Right atrium auricular region (tissue), 2 donors: ENCODE measurements around the gene CLEC16A. TPM values are rescaled to one million over a fixed set of nuclear protein-coding genes. Genes with fewer than 3 reads are reported as not detected.

Experiments
- DNase-seq: peaks from one replicate; pipeline ENCODE4 v3.0.0-alpha.2; 2019; ENCODE audit warnings: low spot score
- H3K27ac ChIP-seq, 2 donors: fragments of 200-600 bp; sonication (generic); 1 replicate in 1 of 2; 2 replicates in 1 of 2; pipeline ENCODE4 v1.5.1; 2016 to 2019
- H3K27me3 ChIP-seq, 2 donors: fragments of 200-600 bp; sonication (generic); one replicate each; pipeline versions ENCODE4 v1.5.1 to v1.6.0; 2017 to 2019
- H3K36me3 ChIP-seq: fragments of 200-600 bp; sonication (generic); one replicate; pipeline ENCODE4 v1.5.1; 2016
- H3K4me1 ChIP-seq, 2 donors: fragments of 200-600 bp; sonication (generic); one replicate each; pipeline versions ENCODE4 v1.5.1 to v1.6.0; 2017 to 2019
- H3K4me3 ChIP-seq, 2 donors: fragments of 200-600 bp; sonication (generic); 1 replicate in 1 of 2; 2 replicates in 1 of 2; pipeline ENCODE4 v1.5.1; 2017 to 2019; ENCODE audit warnings: mild to moderate bottlenecking in 1 of 2, moderate library complexity in 1 of 2
- H3K9me3 ChIP-seq, 2 donors: fragments of 200-600 bp; sonication (generic); one replicate each; pipeline ENCODE4 v1.5.1; 2019
- total RNA-seq, 2 donors: library from RNA; depleted of rRNA; stranded (reverse); fragments of >200 nt; gene quantifications; one replicate each; pipeline ENCODE4 v1.1.0, GENCODE V29; 2016
- TF ChIP-seq, protein P1 (sequence below), 2 donors: fragments of 200-600 bp; sonication (generic); IDR thresholded peaks; one replicate each; pipeline ENCODE4 v1.5.1; 2019; ENCODE audit warnings: antibody characterized with exemption in 2 of 2

CLEC16A gene
- total RNA-seq, 2 donors from 2014 or later, result 24.1 to 49.0 TPM

DNA sequence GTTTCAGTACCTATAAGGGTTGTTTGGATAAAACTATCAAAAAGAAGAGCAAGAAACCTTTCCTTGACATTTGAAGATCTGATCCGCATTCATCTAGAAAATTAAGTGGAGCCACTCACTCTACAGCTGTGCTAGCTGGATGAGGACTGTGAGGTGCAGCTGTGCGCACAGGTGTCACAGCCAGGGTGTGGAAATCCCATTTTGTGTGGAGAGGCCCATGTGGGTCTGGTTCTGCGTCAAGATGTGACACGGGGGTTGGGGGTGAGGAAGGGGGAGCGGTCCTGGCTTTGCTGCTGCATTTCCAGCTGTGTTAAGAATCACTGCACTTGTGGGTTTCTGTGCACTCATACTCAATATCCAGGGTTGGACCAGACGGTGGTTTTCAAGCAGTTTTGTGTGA is 70.7 kb downstream of the CLEC16A start:
- H3K27me3 ChIP-seq, result no peaks in the 10 kb centered on the region
- TF ChIP-seq, protein P1, sequence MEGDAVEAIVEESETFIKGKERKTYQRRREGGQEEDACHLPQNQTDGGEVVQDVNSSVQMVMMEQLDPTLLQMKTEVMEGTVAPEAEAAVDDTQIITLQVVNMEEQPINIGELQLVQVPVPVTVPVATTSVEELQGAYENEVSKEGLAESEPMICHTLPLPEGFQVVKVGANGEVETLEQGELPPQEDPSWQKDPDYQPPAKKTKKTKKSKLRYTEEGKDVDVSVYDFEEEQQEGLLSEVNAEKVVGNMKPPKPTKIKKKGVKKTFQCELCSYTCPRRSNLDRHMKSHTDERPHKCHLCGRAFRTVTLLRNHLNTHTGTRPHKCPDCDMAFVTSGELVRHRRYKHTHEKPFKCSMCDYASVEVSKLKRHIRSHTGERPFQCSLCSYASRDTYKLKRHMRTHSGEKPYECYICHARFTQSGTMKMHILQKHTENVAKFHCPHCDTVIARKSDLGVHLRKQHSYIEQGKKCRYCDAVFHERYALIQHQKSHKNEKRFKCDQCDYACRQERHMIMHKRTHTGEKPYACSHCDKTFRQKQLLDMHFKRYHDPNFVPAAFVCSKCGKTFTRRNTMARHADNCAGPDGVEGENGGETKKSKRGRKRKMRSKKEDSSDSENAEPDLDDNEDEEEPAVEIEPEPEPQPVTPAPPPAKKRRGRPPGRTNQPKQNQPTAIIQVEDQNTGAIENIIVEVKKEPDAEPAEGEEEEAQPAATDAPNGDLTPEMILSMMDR (IDR thresholded peaks at IDR 0.05), result no peak
- no peak overlapping the region for H3K27ac ChIP-seq
- no peaks in the 10 kb centered on the region for H3K9me3 ChIP-seq
- H3K4me3 ChIP-seq, result no peak overlapping the region
- DNase-seq, result no peak
- H3K36me3 ChIP-seq, result peaks cover 1% of the 10 kb centered on the region
- peaks cover 0 to 21% of the 10 kb centered on the region in 2 donors for H3K4me1 ChIP-seq

DNA sequence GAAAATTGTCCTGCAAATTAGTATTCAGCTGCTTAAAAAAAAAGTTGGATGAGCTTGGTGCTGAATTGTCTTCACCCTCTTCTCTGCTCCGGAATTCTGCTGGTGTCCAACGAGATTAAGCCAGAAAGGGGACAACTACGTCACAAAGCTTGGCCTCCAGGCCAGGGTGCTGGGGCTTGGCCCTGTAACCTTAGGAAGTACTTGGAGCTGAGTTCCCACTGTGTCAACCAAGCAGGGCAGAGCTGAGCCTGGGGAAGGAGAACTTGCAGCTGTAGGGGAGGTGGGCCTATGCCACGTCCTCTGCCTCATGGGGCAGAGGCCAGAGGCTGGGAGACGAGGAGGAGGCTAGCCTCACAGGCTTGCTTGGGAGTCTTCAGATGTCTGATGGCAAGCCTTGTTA is 71.2 kb downstream of the CLEC16A start:
- Histone ChIP-seq H3K36me3 (peaks cover 7% of the 10 kb centered on the region), H3K27me3 (no peaks in the 10 kb centered on the region), H3K9me3 (no peaks in the 10 kb centered on the region), H3K27ac (no peak overlapping the region), H3K4me1 (peaks cover 0 to 17% of the 10 kb centered on the region in 2 donors), H3K4me3 (no peak overlapping the region)
- TF ChIP-seq, protein P1 (IDR thresholded peaks at IDR 0.05), result no peak
- DNase-seq, result no peak

DNA sequence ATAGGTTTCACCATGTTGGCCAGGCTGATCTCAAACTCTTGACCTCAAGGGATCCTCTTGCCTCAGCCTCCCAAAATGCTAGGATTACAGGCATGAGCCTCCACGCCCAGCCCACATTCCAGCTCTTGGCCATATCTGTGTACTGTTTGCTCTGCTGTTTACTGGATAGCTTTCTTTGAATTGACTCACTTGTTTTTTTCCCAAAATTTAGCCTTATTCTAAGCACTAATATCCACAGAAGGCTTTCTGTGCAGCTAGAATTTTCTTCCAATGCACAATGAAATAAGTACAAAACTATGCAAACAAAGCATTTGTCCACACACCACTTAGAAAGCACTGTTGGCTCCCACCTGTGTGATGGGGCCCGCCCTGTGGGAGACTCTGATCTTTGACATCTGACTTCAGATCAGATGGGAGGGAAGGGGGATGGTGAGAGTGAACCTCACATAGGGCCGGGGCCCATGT is 72.2 kb downstream of the CLEC16A start:
- no peaks in the 10 kb centered on the region for H3K9me3 ChIP-seq
- peaks cover 16% of the 10 kb centered on the region for H3K36me3 ChIP-seq
- no peak overlapping the region for H3K4me3 ChIP-seq
- H3K27me3 ChIP-seq, result no peaks in the 10 kb centered on the region
- no peak overlapping the region for H3K27ac ChIP-seq
- peaks cover 0 to 9% of the 10 kb centered on the region in 2 donors for H3K4me1 ChIP-seq
- no peak for DNase-seq
- TF ChIP-seq, protein P1 (IDR thresholded peaks at IDR 0.05), result no peak

DNA sequence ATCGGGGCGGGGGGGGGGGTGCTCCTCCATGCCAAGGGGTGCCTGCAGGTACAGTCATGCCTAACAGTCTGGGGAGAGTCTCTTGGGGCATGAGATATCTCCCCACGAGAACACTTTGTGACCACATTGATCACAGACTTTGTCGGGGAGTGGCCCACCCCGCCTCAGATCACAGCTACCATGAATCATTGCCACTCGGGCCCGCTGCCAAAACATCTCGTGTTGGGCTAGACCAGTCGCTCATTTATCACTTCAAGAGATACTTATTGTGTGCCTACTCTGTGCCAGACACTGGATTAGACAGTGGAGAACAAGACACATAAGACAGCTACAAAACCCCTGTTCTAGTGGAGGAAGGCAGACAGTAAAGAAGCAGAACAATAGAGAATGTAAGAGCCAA is 72.6 kb downstream of the CLEC16A start:
- TF ChIP-seq, protein P1 (IDR thresholded peaks at IDR 0.05), result no peak
- DNase-seq, result peak; percentile 63
- Histone ChIP-seq H3K4me3 (no peak overlapping the region), H3K27ac (no peak overlapping the region), H3K9me3 (no peaks in the 10 kb centered on the region), H3K36me3 (peaks cover 17% of the 10 kb centered on the region), H3K4me1 (peaks cover 0 to 9% of the 10 kb centered on the region in 2 donors), H3K27me3 (no peaks in the 10 kb centered on the region)

DNA sequence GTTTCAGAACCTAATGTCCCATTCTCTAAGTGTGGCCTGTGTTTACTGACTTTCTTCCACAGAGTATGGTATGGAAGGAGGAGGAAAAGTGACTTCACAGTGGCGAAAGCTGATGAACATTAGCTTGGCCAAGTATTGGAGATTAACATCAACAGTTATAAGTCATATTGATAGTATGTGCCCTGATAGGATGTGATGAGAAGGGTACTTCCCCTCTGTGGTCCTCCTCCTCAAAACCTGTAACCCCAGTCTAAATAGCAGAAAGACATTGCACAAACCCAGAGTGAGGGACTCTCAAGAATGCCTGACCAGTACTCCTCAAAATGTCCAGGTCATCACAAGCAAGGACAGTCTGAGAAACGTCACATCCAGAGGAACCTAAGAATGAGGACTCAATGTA is 73.1 kb downstream of the CLEC16A start:
- H3K4me1 ChIP-seq, result peaks cover 0 to 9% of the 10 kb centered on the region in 2 donors
- H3K9me3 ChIP-seq, result no peaks in the 10 kb centered on the region
- no peaks in the 10 kb centered on the region for H3K27me3 ChIP-seq
- TF ChIP-seq, protein P1 (IDR thresholded peaks at IDR 0.05), result no peak
- peaks cover 17% of the 10 kb centered on the region for H3K36me3 ChIP-seq
- no peak overlapping the region for H3K4me3 ChIP-seq
- no peak overlapping the region for H3K27ac ChIP-seq
- DNase-seq, result no peak

DNA sequence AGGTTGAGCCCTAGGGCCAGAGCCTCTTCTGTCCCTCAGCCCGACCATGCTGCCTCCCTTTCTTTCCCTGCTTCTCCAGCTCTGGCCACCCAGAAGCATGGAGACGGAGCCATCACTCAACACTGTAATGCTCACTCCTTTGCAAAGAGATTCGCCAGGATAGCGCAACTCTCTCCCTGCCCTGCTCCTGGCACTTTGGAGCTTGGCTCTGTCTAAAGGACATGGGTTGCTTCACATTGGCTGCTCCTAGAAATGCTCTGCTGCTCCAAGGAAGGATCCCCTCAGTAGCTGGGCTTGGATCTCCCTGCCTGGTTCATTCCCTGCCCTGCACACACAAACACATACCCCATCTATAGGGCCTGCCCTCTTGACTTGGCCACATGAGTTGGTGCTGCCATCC is 76.0 kb downstream of the CLEC16A start:
- peaks cover 31% of the 10 kb centered on the region for H3K36me3 ChIP-seq
- TF ChIP-seq, protein P1 (IDR thresholded peaks at IDR 0.05), result no peak
- H3K27ac ChIP-seq, result no peak overlapping the region

More for the DNA sequence above, 76.0 kb downstream of the CLEC16A start:
- no peak for DNase-seq
- no peaks in the 10 kb centered on the region for H3K27me3 ChIP-seq
- H3K4me1 ChIP-seq, result peaks cover 0 to 9% of the 10 kb centered on the region in 2 donors
- H3K4me3 ChIP-seq, result no peak overlapping the region
- H3K9me3 ChIP-seq, result peaks cover 0 to 6% of the 10 kb centered on the region in 2 donors
